Panc1 (cell line): ENCODE measurements around the gene PRKCA. TPM values are rescaled to one million over a fixed set of nuclear protein-coding genes. Genes with fewer than 3 reads are reported as not detected.

Experiments
- ATAC-seq: fragments of 200-7000 bp; cut with Tn5 transposase; 2 replicates; pipeline ENCODE4 v1.9.1; 2020; ENCODE audit warnings: mild to moderate bottlenecking, moderate library complexity
- BruUV-seq: library from RNA; stranded (reverse); fragments of 400-500 nt; replicated peaks from 2 replicates; lab custom pipeline; 2021; lab: Mats Ljungman, UMichigan
- CTCF ChIA-PET: fragments of 300-600 bp; sonication (Branson Sonifier 250); formaldehyde crosslinking; loops from one replicate; lab custom pipeline; 2022; ENCODE audit warnings: antibody characterized with exemption; lab: Charles Lee
- POLR2A ChIA-PET: fragments of 300-600 bp; sonication (Branson Sonifier 250); formaldehyde crosslinking; loops from one replicate; lab custom pipeline; 2022; ENCODE audit warnings: antibody characterized with exemption; lab: Charles Lee
- DNase-seq: peaks from one replicate; pipeline ENCODE4 v3.0.0-alpha.2; 2010; ENCODE audit warnings: low read depth, low spot score
- H3K27ac ChIP-seq: 2 replicates; pipeline ENCODE4 v1.5.1; 2011; ENCODE audit warnings: mild to moderate bottlenecking, low read length, inconsistent platforms
- H3K27me3 ChIP-seq: fragments of 200-500 bp; sonication (Bioruptor generic); 2 replicates; pipeline ENCODE4 v1.6.0; 2014; ENCODE audit warnings: low read length, inconsistent platforms; ENCODE audit not compliant: control insufficient read depth, insufficient read depth
- H3K36me3 ChIP-seq: fragments of 200-500 bp; sonication (Bioruptor generic); 2 replicates; pipeline ENCODE4 v1.5.1; 2014; ENCODE audit warnings: inconsistent platforms, mild to moderate bottlenecking, low read length, moderate library complexity; ENCODE audit not compliant: control insufficient read depth, insufficient read depth
- H3K4me1 ChIP-seq: 2 replicates; pipeline ENCODE4 v1.5.1; 2011; ENCODE audit warnings: inconsistent platforms, mild to moderate bottlenecking, low read length, moderate library complexity; ENCODE audit not compliant: control insufficient read depth, insufficient read depth
- H3K4me3 ChIP-seq, 2 experiments: 2 replicates each; pipeline ENCODE4 v1.5.1; 2011 to 2012; ENCODE audit warnings: low read depth in 2 of 2, low read length in 2 of 2, mild to moderate bottlenecking in 2 of 2, inconsistent platforms in 1 of 2, moderate library complexity in 1 of 2
- H3K9me3 ChIP-seq: fragments of 200-500 bp; sonication (Bioruptor generic); 2 replicates; pipeline ENCODE4 v1.5.1; 2014; ENCODE audit warnings: low read depth, mild to moderate bottlenecking, inconsistent platforms, low read length, moderate library complexity; ENCODE audit not compliant: control insufficient read depth, insufficient read depth
- CTCF ChIP-seq: fragments of 450-650 bp; IDR thresholded peaks from 2 replicates; pipeline ENCODE4 v1.5.1; 2017; ENCODE audit warnings: mild to moderate bottlenecking
- POLR2AphosphoS5 ChIP-seq: IDR thresholded peaks from 2 replicates; pipeline ENCODE4 v1.6.1; 2012; ENCODE audit warnings: mild to moderate bottlenecking, low read depth, low read length, moderate library complexity
- REST ChIP-seq, 2 experiments: IDR thresholded peaks; 2 replicates each; pipeline ENCODE4 v1.6.1; 2011 to 2012; ENCODE audit warnings: low read depth in 2 of 2, control low read depth in 1 of 2, low read length in 1 of 2, mild to moderate bottlenecking in 1 of 2, moderate library complexity in 1 of 2; ENCODE audit not compliant: insufficient read depth in 1 of 2
- SIN3A ChIP-seq: IDR thresholded peaks from 2 replicates; pipeline ENCODE4 v1.6.1; 2012; ENCODE audit warnings: low read depth, mild to moderate bottlenecking, low read length, moderate library complexity, borderline replicate concordance; ENCODE audit not compliant: insufficient read depth
- TCF7L2 ChIP-seq: IDR thresholded peaks from 2 replicates; pipeline ENCODE4 v1.6.1; 2011; ENCODE audit warnings: mild to moderate bottlenecking, low read depth, low read length, inconsistent platforms
- in situ Hi-C: cut with HindIII; loops from 2 replicates; pipeline ENCODE4 v1.10.0; 2016; ENCODE audit warnings: low sequenced_read_pairs, low pct_unique_long_range_greater_than_20kb
- intact Hi-C: fragments of 100-400 bp; cut with micrococcal nuclease; formaldehyde crosslinking; loops from one replicate; pipeline ENCODE4 v1.10.0; 2022; ENCODE audit not compliant: unreplicated experiment
- total RNA-seq: library from RNA; stranded (reverse); gene quantifications from one replicate; pipeline ENCODE4 v1.2.1, GENCODE V29; 2021; ENCODE audit not compliant: unreplicated experiment

Gene PRKCA
- total RNA-seq, 1 experiment from 2014 or later: 53.0 TPM

- Histone ChIP-seq H3K36me3 (no peaks in the 10 kb centered on the region), H3K4me3 (no peak overlapping the region), H3K27ac (no peak overlapping the region), H3K27me3 (no peaks in the 10 kb centered on the region), H3K4me1 (no peaks in the 10 kb centered on the region), H3K9me3 (no peaks in the 10 kb centered on the region)
- no TSS peak for BruUV-seq
- ChIA-PET CTCF (no interaction called here), POLR2A (no interaction called here)
- no peak for TF ChIP-seq TCF7L2
- no peak for TF ChIP-seq SIN3A
- no peak for TF ChIP-seq POLR2AphosphoS5
- TF ChIP-seq CTCF: no peak
- TF ChIP-seq REST (IDR thresholded peaks at IDR 0.05; ENCODE audit: insufficient read depth in 1 of 2, low read depth in 2 of 2, low read length in 1 of 2): no peak
- intact Hi-C loops: no loop called here
- no peak for DNase-seq
- no peak for ATAC-seq
- in situ Hi-C loops: no loop called here
Measured at GRCh38 chr17:66747578-66748275, 445.3 kb downstream of the PRKCA start.

GRCh38 chr17:66748578-66748977 lies 446.2 kb downstream of the PRKCA start:
- in situ Hi-C loops: no loop called here

More at GRCh38 chr17:66748578-66748977, 446.2 kb downstream of the PRKCA start:
- Histone ChIP-seq H3K4me1 (no peaks in the 10 kb centered on the region; the same call in 1 of the 2 replicates), H3K27ac (no peak overlapping the region), H3K27me3 (no peaks in the 10 kb centered on the region), H3K36me3 (no peaks in the 10 kb centered on the region), H3K9me3 (no peaks in the 10 kb centered on the region), H3K4me3 (no peak overlapping the region)
- no peak for TF ChIP-seq REST (IDR thresholded peaks at IDR 0.05; ENCODE audit: insufficient read depth in 1 of 2, low read depth in 2 of 2, low read length in 1 of 2)
- TF ChIP-seq SIN3A: no peak
- no peak for TF ChIP-seq TCF7L2
- no peak for TF ChIP-seq CTCF
- no peak for TF ChIP-seq POLR2AphosphoS5
- no TSS peak for BruUV-seq
- intact Hi-C loops: no loop called here
- no peak for DNase-seq
- no peak for ATAC-seq
- POLR2A ChIA-PET: no interaction called here
- CTCF ChIA-PET: no interaction called here
